GM19035 (cell line): ENCODE results near the gene EEF1A2.

Source experiments
- ATAC-seq: cut with Tn5 transposase; IDR thresholded peaks from one replicate; pipeline ENCODE4 v1.9.1; 2021; ENCODE audit not compliant: unreplicated experiment

The EEF1A2 gene

DNA sequence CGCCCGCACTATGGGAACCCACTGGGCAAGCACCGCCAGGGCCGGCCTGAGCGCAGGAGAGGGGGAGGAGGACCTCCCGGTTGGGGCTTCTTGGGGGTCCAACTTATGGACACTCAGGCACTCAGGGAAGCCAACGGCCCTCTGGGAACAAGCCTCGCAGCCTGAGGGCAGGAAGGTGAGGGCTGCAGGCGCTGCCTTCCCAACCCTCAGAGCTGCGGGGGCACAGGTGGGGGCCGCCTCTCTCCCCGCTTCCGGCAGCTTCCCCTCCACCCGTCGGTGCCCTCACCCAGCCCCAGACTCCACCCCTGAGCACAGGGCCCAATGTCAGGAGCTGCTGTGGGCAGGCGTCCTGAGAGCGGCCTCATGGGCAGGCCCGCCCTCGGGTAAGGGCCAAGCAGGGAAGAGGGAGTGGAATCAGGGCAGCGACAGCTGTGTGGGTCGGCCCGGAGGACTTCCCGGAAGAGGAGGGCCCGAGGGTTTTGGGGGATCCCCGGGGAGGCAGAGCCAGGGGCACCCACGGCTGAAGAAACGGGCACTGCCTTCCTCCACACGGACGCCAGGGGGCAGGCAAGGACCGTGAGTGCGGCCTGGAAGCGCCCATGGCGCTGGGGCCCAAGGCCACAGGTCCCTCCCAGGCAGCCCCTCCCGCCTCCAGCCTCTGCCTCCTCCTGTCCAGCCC lies 38.8 kb upstream of the EEF1A2 start:
- ATAC-seq = peak; percentile 83

DNA sequence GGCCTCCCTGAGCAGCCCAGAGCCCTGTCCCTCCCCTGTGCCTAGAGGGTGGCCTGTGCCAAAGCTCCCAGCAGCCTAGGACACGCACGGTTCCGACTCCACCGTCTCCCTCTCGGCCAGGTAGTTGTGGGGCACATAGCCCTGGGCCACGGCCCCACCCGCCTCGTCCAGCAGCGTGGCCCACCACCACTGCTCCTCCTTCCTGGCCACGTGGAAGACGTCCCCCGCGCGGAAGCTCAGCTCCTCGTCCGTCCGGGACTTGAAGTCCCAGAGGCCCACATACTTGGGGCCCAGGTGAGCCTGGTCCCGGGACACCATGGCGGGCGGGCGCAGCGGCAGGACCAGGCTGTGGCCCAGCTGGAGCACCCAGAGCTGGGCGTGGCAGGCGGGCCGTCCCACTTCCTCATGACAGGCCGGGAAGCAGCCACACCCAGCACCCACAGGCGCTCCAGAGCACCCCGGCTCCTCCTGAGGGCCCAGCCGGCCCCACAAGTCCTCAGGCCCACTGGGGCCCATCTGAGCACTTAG lies 38.2 kb upstream of the EEF1A2 start, which contains the start of gene PTK6:
TSS of gene PTK6 (minus strand) at position 380 of the 528 bp plus-strand sequence. CDS start at position 318, 62 bp downstream.
- no peak for ATAC-seq

DNA sequence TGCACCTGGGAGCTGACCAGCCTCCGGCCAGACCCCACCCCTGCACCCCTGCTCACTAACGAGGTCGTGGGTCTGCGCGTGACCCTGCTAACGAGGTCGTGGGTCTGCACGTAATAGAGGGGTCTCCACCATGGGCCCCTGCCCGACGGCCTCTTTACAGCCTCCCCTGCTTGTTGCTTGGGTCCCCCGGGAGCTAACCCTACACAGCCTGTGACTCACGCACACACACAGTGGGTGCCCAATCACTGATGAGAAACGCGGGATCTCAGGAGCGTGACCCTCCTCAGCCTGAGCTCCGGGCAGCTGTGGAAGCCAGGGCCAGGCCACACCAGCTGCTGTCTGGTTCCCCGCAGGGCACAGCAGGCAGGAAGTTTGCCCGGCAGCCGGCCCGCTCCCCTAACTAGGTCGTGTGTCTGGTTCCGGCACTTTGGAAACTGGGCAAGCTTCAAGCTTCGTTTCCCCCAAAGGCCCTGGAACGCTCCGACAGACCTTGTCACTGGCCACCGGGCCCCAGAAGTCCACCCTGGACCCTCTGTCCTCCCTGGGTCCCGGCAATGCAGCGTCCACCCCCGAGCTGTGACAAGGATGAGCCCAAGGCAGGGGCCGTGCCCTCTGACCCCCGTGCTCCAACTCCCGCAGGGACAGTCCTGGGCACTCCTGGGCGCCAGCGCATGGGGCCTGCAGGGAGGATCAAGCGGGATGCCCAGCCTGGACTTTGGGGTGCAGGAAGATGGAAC lies 37.5 kb upstream of the EEF1A2 start:
- ATAC-seq = no peak

DNA sequence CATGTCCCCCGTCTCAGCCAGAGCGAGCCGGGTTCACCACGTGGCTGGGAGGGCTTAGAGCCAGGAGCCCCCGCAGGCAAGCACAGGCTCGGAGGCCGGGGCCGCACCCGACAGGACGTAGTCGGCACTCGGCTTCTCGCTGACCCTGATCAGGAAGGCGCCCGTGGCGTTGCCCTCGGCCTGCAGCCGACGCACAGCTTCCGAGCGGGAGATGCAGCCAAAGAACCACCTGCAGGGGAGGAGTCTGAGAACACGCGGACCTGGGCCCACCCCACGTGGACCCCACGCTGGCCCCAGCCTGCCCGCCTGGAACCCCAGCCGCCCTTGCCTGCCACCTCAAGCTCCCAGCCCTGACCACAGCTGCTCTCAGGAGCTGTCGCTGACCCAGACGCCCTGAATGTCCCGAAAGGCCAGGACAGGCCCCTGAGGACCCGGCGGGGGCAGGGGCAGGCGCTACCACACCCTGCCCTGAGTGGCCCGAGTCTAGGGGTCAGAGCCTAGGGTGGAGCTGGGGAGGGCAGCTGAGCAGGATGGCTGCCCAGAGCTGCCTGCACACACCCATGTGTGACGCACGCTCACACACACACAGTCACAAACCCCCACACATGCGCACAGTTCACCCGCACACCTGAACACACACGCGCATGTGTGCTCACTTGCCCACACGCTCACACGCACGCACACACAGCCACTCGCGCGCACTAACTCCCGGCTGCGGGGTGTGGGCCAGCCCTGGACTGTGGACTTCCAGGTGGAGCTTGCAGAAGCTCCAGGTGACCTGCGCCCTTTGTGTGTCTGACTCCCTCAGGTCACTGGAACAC lies 36.2 kb upstream of the EEF1A2 start:
- ATAC-seq = no peak

DNA sequence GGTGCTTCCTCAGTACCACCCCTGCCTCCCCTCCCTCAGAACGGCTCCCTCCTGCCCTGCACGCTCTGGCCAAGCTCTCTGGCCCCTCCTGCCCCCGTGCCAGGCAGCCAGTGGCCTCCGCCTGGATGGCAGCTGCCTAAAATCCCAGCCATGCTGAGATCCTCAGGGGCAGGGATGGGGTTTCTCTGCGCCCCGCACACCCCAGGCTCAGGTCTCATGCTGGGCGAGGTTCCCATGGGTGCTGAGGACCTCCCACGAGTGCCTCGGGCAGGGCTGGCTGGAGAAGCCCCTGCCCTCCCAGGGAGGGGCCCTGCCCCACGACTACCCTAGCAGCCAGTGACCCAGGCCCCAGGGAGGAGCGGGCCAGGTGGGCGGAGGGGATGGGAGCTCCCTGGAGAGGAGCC lies 35.5 kb upstream of the EEF1A2 start:
- ATAC-seq = no peak

DNA sequence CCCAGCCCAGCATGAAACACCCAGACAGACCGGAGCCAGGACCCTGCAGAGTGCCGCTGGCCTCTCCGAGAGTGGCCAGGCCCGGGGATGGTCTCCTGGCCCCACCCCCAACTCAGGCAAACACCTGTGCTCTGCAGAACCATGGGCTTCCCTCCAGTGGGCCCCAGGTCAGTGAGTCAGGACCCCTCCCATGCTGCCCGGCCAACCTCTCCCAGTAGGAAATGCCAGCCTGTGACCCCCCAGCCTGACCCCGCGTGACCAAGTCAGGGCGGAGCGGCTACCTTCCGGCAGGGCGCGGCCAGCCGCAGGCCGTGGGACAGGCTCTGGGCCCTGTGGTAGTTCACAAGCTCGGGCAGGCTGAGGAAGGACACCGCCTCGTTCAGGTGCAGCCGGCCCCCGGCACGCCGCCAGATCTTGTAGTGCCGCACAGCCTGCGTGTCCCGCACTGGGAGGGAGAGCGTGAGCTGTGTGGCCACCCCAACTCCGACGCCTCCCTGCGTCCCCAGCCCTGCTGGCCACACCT lies 35.0 kb upstream of the EEF1A2 start:
- ATAC-seq = no peak

DNA sequence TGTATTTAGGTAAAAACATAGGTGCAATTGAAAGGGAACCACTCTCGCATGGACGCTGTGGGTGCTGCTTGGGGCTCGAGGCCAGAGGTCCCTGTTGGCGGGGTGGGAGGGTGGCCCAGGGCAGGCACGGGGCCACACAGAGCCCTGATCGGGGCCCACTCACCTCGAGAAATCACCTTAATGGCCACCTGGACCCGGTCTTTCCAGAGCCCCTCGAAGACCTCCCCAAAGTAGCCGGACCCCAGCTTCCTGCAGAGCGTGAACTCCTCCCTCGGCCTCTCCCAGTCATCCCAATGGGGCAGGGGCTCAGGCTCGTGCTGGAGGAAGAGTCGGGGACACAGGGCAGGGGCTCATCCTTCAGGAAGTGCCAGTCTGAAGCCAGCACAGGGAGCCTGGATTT lies 34.5 kb upstream of the EEF1A2 start:
- no peak for ATAC-seq

DNA sequence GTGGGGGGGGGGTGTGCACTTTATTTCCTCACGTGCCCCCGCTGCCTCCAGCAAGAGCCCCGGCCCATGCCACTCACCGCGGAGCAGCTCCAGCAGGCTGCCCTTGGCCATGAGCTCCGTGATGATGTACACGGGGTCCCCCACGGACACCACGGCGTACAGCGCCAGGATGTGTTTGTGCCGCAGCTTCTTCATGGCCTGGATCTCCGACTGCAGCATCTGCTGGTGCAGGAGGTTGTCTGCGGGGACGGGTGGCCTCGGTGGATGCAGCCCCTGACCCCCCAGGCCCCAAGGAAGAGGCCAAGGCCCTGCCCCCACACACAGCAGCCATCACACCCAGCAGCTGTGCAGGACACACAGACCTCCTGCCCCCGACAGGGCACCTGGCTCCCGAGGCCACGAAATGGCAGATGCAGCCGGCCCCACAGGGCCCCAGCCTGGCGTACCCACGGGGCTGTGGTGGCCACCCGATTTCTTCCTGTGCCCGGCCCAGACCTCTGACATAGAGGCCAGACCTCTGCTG lies 33.6 kb upstream of the EEF1A2 start:
- no peak for ATAC-seq

DNA sequence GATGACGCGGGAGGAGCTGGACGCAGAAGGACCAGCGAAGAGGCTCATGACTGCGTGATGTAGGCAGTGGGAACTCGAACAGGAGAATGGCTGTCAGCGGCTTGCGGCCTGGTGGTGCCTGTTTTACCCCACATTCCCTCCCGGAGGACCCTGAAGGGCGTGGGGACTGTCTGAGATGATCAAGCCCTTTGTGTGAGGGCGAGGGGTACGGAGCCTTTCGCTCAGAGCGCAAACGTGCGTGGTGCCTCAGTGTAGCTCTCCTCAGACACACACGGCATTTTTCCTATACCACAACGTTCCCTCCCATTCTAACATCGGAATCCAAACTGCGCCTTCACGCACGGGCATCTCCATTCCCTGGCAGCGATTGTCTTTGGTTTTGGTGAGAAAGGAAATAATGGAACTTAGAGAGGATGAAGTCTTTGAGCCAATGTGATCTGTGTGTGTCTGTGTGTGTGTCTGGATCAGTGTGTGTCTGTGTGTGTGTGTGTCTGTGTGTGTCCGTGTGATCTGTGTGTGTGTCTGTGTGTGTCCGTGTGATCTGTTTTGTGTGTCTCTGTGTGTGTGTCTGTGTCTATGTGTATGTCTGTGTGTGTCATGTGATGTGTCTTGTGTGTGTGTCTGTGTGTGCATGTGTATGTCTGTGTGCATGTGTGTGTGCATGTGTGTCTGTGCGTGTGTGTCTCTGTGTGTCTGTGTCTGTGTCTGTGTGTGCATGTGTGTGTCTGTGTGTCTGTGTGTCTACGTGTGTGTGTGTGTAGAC lies 33.0 kb upstream of the EEF1A2 start:
- ATAC-seq = no peak

DNA sequence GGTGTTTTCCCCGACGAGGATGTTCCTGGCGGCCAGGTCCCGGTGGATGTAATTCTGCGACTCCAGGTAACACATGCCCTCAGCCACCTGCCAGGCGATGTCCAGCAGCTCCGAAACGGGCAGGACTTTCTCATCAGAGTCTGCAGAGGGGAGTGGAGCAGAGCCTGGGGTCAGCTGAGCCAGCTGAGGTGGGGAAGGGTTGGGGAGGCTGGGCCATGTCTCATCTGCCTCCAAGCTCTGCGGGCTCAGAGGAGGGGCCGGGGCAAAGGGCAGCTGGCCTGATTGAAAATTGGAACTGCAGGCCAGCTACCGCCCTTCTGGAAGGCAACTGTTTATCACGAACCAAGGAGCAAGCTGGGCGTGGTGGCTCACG lies 31.9 kb upstream of the EEF1A2 start:
- ATAC-seq = no peak

DNA sequence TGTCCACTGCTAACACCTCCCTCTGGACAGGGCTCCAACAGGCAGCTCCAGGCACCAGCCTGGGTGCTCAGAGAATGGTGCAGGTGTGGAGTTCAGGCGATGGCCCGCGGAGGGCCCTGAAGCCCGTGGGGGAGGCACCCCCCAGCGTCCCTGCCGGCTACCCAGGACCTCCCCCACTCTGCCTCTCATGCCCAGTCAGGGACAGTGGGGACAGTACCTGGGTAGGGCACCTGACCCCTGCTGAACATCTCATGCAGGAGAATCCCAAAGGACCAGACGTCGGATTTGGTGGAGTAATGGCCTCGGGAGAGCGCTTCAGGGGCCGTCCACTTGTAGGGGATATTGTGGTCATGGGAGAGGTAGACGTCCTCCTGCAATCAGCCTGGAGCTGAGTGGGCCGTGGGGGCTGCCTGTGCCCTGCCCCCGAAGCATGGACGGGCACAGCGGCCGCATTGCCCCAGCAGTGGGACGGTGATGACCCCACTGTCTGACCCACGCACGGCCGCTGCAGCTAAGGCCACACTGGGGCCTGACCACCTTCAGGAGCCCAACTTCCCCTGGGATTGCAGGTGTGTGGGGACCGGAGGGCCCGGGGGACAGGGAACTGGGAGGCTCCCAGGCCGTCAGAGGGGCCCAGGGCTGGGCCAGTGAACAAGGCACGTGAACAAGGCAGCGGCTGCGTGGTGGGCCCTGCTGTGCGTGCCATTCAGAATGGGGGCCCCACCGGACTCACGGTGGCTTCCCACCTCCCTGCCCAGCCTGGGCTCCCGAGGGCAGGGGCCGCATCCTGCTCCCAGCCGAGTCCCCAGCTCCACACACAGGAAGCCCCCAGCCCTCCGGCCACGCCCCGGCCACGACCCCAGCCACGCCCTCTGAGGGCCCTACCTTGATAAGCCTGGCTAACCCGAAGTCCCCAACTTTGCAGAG lies 31.2 kb upstream of the EEF1A2 start:
- no peak for ATAC-seq

DNA sequence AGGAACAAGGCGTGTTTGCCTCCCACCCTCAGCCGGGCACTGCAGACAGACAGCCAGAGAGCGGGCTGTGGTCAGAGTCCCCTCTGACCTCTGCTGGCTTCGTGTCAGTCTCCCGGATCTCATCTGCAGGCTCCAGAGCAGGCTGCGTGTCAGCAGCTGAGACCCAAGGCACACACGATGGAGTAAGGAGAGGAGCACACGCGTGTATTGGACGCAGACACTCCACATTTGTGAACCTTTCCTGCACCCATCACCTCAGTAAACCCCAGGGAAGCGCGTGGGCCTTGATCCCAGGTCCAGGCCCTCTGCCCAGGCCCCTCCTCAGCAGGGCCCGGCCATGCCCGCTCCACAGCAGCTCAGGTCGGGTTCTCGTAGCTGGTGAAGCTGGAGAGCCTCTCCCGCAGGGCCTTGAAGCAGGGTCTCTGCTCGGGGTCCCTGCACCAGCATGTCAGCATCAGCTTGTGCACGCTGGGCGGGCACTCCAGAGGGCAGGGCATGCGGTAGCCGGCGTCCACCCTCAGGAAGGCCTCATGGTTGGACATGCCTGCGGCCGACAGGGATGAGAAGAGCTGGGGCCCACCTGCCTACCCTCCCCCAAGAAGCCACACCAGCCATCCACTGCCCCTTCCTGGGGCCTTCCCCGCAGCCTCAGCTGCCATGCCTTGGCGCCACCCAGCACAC lies 30.4 kb upstream of the EEF1A2 start:
- no peak for ATAC-seq

DNA sequence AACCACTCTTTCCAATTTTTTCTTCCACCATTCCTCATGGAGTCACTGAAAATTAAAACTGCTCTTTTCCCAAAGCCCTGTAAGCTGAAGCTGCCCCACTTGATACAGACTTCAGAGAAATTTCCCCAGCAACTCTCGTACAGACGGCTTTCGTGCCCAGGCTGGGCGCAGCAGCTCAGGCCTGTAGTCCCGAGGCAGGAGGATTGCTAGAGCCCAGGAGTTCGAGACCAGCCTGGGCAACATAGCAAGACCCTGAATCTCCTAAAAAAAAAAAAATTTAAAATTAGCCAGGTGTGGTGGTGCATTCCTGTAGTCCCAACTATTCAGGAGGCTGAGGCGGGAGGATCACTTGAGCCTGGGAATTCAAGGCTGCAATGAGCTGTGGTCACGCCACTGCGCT lies 28.3 kb upstream of the EEF1A2 start:
- ATAC-seq = no peak

DNA sequence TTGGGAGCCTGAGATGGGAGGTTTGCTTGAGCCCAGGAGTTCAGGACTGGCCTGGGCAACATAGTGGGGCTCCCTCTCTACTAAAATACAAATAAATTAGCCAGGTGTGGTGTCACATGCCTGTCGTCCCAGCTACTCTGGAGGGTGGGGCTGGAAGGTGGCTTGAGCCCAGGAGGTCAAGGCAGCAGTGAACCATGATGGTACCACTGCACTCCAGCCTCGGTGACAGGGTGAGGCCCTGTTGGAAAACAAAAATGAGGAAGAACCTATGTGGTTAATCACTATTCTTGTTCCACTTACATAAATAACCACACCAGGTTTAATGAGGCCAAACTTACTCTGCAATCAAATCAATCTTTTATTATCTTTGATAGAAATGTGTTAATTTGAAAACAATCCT lies 27.1 kb upstream of the EEF1A2 start:
- ATAC-seq = no peak

DNA sequence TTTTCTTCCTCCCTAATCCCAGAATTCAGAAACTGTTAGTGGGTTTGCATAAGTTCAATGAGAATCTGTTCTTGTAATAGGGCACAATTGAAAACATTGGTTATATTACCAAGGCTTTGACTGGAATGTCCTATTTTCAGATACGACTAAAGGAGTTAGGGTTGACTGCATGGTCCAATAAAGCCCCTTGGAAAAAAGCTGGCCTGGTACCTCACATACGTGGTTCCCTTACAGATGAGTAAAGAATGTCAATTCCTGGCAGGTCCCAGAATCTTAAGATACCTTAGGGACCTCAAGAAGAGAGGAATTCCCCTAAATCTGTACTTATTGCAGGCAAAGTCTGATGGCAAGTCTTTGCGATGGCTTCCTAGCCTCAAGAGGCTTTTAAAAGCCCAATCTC lies 26.3 kb upstream of the EEF1A2 start:
- no peak for ATAC-seq

DNA sequence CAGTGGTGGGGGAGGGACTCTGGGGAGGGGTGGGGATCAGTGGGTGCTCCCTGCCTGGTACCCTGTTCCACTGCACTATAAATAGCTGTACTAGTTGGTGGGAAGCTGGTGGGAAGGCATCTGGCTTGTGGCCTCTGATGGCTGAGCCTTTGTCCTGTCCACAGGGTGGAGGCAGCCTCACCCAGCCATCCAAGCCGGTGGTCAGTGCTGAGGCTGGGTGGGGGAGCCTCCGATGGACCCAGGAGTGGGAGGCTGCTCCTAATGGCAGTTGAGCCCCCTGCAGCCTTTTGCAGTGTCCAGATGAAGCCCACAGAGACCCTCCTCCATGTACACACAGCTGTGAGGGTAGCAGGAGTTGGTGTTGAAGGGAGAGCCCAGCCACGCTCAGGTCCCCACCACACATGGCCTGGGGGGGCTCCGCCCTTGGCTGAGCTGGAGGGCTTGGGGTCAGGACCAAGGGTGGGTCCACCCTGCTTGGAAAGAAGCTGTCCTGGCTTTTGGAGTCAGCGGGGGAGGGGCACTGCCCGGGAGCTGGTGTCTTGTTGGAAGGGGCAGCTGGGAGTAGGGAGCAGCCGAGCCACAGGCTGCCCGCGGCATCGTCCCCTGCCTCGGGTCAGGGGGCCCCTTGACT lies 24.2 kb upstream of the EEF1A2 start:
- ATAC-seq = no peak

DNA sequence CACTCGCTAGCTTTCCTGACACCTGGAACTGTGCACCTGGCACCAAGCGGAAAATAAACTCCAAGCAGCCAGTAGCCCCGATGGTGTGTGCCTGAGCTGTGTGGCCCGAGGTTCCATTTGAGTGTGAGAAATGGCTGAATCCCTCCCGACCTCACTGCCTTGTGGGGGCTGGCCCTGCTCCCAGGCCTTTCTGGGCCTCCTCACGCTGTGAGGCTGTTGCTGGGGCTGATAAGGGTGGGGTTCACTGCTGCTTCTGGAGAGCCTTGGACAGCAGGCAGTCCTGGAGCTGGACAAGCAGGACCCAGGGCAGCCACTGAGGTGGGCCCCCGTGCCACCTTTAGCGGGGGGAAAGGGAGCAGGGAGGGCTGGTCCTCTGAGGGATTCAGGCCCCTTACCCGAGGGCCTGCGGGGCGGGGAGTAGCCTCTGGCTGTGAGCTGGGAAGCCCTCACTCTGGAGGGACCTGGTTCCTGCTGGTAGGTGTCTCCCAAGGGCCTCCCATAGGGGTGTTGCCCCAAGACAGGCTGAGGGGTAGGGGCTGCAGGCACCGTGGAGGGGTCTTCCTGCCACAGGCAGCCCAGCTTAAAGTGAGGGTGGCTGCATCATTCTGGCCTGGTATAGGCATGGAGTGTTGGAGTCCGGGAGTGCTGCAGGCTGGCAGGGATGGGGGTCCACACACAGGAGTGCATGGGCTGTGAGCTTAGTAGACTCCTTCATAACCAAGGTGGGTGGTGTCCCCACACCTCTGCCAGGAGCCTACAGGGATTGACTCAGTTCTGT lies 23.4 kb upstream of the EEF1A2 start:
- no peak for ATAC-seq

DNA sequence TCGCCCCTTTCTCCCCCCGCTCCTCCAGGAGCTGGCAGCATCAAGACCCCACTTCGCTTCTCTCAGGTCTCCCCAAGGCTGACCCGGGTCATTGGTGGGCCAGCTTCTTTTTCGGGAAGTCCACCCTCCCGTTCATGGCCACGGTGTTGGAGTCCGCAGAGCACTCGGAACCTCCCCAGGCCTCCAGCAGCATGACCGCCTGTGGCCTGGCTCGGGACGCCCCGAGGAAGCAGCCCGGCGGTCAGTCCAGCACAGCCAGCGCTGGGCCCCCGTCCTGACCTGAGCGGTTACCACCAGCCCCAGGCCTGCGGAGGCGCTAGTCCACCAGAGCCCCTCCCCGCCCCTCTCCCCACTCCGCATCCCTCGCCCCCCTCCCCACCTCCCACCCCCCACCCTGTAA lies 22.7 kb upstream of the EEF1A2 start:
- no peak for ATAC-seq
